ENCODE results near the gene RHEB. TPM values are rescaled to one million over a fixed set of nuclear protein-coding genes. Genes with fewer than 3 reads are reported as not detected.

RHEB gene
- total RNA-seq, 1 donor from 2014 or later: 143 TPM

- H3K4me2 ChIP-seq (ENCODE audit: low read length): no peak overlapping the region
- H3K36me3 ChIP-seq (ENCODE audit: insufficient read depth, low read length): peaks cover 46% of the 10 kb centered on the region
- Mint-ChIP-seq H3K27ac (ENCODE audit: unreplicated experiment) (no peak overlapping the region), H3K4me1 (ENCODE audit: low read depth, unreplicated experiment) (peaks cover 7% of the 10 kb centered on the region), H3K27me3 (ENCODE audit: low read depth, unreplicated experiment) (no peaks in the 10 kb centered on the region), H3K9me3 (ENCODE audit: unreplicated experiment) (no peaks in the 10 kb centered on the region), H3K4me3 (ENCODE audit: unreplicated experiment) (peak overlapping the region; percentile 29), H3K36me3 (ENCODE audit: low read depth, unreplicated experiment) (peaks cover 54% of the 10 kb centered on the region)
- H3K4me1 ChIP-seq (ENCODE audit: insufficient read depth, low read length): peaks cover 16% of the 10 kb centered on the region
- no peak overlapping the region for H3K27ac ChIP-seq (ENCODE audit: low read depth, low read length)
- peaks cover 34% of the 10 kb centered on the region for H4K20me1 ChIP-seq (ENCODE audit: insufficient read depth, low read length)
- DNase-seq (ENCODE audit: low read depth): no peak
- H2AFZ ChIP-seq (ENCODE audit: low read depth, low read length): no peak overlapping the region
- peaks cover 2% of the 10 kb centered on the region for H3K9me3 ChIP-seq (ENCODE audit: insufficient read depth, low read depth, low read length)
- no peak for FAIRE-seq
- peaks cover 19% of the 10 kb centered on the region for H3K79me2 ChIP-seq (ENCODE audit: insufficient read depth, low read length)
- H3K4me3 ChIP-seq (ENCODE audit: insufficient read depth, low read depth, low read length): no peak overlapping the region
- H3K27me3 ChIP-seq (ENCODE audit: insufficient read depth, low read length): no peaks in the 10 kb centered on the region
- TF ChIP-seq CTCF (IDR thresholded peaks at IDR 0.05; ENCODE audit: insufficient read depth, low read depth, low read length) (no peak), EZH2 (IDR thresholded peaks at IDR 0.05; ENCODE audit: insufficient read depth, low read length) (no peak)
- H3K9ac ChIP-seq (ENCODE audit: low read length): no peak overlapping the region
Observed at GRCh38 chr7:151468217-151469018, 51.3 kb downstream of the RHEB start.

- no peak overlapping the region for H3K9ac ChIP-seq (ENCODE audit: low read length)
- no peak overlapping the region for H2AFZ ChIP-seq (ENCODE audit: low read depth, low read length)
- no peaks in the 10 kb centered on the region for H3K27me3 ChIP-seq (ENCODE audit: insufficient read depth, low read length)
- DNase-seq (ENCODE audit: low read depth): no peak
- Mint-ChIP-seq H3K4me3 (ENCODE audit: unreplicated experiment) (no peak overlapping the region), H3K27ac (ENCODE audit: unreplicated experiment) (no peak overlapping the region), H3K4me1 (ENCODE audit: low read depth, unreplicated experiment) (peaks cover 13% of the 10 kb centered on the region), H3K36me3 (ENCODE audit: low read depth, unreplicated experiment) (peaks cover 62% of the 10 kb centered on the region), H3K9me3 (ENCODE audit: unreplicated experiment) (peaks cover 2% of the 10 kb centered on the region), H3K27me3 (ENCODE audit: low read depth, unreplicated experiment) (no peaks in the 10 kb centered on the region)
- peaks cover 15% of the 10 kb centered on the region for H4K20me1 ChIP-seq (ENCODE audit: insufficient read depth, low read length)
- no peak overlapping the region for H3K4me3 ChIP-seq (ENCODE audit: insufficient read depth, low read depth, low read length)
- peaks cover 4% of the 10 kb centered on the region for H3K79me2 ChIP-seq (ENCODE audit: insufficient read depth, low read length)
- H3K4me2 ChIP-seq (ENCODE audit: low read length): no peak overlapping the region
- no peak for TF ChIP-seq CTCF (IDR thresholded peaks at IDR 0.05; ENCODE audit: insufficient read depth, low read depth, low read length)
- H3K27ac ChIP-seq (ENCODE audit: low read depth, low read length): no peak overlapping the region
- peaks cover 36% of the 10 kb centered on the region for H3K36me3 ChIP-seq (ENCODE audit: insufficient read depth, low read length)
- H3K9me3 ChIP-seq (ENCODE audit: insufficient read depth, low read depth, low read length): peaks cover 15% of the 10 kb centered on the region
- no peak for FAIRE-seq
- peaks cover 5% of the 10 kb centered on the region for H3K4me1 ChIP-seq (ENCODE audit: insufficient read depth, low read length)
Observed at GRCh38 chr7:151465169-151465568, 54.5 kb downstream of the RHEB start.

- no peak for FAIRE-seq
- H3K9ac ChIP-seq (ENCODE audit: low read length): no peak overlapping the region
- Mint-ChIP-seq H3K9me3 (ENCODE audit: unreplicated experiment) (peaks cover 8% of the 10 kb centered on the region), H3K27ac (ENCODE audit: unreplicated experiment) (no peak overlapping the region), H3K36me3 (ENCODE audit: low read depth, unreplicated experiment) (peaks cover 46% of the 10 kb centered on the region), H3K4me1 (ENCODE audit: low read depth, unreplicated experiment) (peaks cover 21% of the 10 kb centered on the region), H3K4me3 (ENCODE audit: unreplicated experiment) (no peak overlapping the region), H3K27me3 (ENCODE audit: low read depth, unreplicated experiment) (peaks cover 3% of the 10 kb centered on the region)
- DNase-seq (ENCODE audit: low read depth): no peak
- no peak overlapping the region for H2AFZ ChIP-seq (ENCODE audit: low read depth, low read length)
- peaks cover 15% of the 10 kb centered on the region for H3K9me3 ChIP-seq (ENCODE audit: insufficient read depth, low read depth, low read length)
- no peaks in the 10 kb centered on the region for H3K79me2 ChIP-seq (ENCODE audit: insufficient read depth, low read length)
- no peak for TF ChIP-seq CTCF (IDR thresholded peaks at IDR 0.05; ENCODE audit: insufficient read depth, low read depth, low read length)
- TF ChIP-seq EZH2 (IDR thresholded peaks at IDR 0.05; ENCODE audit: insufficient read depth, low read length): no peak
- H3K4me1 ChIP-seq (ENCODE audit: insufficient read depth, low read length): peaks cover 14% of the 10 kb centered on the region
- no peak overlapping the region for H3K4me3 ChIP-seq (ENCODE audit: insufficient read depth, low read depth, low read length)
- no peaks in the 10 kb centered on the region for H3K27me3 ChIP-seq (ENCODE audit: insufficient read depth, low read length)
- peaks cover 25% of the 10 kb centered on the region for H3K36me3 ChIP-seq (ENCODE audit: insufficient read depth, low read length)
- H4K20me1 ChIP-seq (ENCODE audit: insufficient read depth, low read length): no peaks in the 10 kb centered on the region
- no peak overlapping the region for H3K27ac ChIP-seq (ENCODE audit: low read depth, low read length)
- no peak overlapping the region for H3K4me2 ChIP-seq (ENCODE audit: low read length)
Observed at GRCh38 chr7:151462306-151462779, 57.4 kb downstream of the RHEB start.

Measured in astrocyte (in vitro differentiated cells and primary cell).